Dendritic cell treated with granulocyte-macrophage colony-stimulating factor and Interleukin-4, amounts not matched to agents 40 ng/mL and 50 ng/mL, for 4 days (primary cell): ENCODE measurements around the gene ZNF14.
"Not testable (repeated sequence)": the region's sequence is repeated elsewhere in the genome, so short reads cannot be mapped to it uniquely, and the experiment has no call there.

Source experiments
- H3K27ac Mint-ChIP-seq: one replicate; pipeline ENCODE4 v1.8.0; 2022; ENCODE audit warnings: mild to moderate bottlenecking, mixed read lengths
- H3K27me3 Mint-ChIP-seq: one replicate; pipeline ENCODE4 v1.8.0; 2022; ENCODE audit warnings: mild to moderate bottlenecking, mixed read lengths
- H3K36me3 Mint-ChIP-seq: one replicate; pipeline ENCODE4 v1.8.0; 2022; ENCODE audit warnings: low read depth, mixed read lengths
- H3K4me1 Mint-ChIP-seq: one replicate; pipeline ENCODE4 v1.8.0; 2022; ENCODE audit warnings: low read depth, mixed read lengths
- H3K4me3 Mint-ChIP-seq: one replicate; pipeline ENCODE4 v1.8.0; 2022; ENCODE audit warnings: mild to moderate bottlenecking, moderate library complexity, mixed read lengths
- H3K9me3 Mint-ChIP-seq: one replicate; pipeline ENCODE4 v1.8.0; 2022; ENCODE audit warnings: mixed read lengths
- intact Hi-C: fragments of 100-400 bp; cut with micrococcal nuclease; formaldehyde crosslinking; loops from one replicate; pipeline ENCODE4 v1.15.0; 2022

The ZNF14 gene

DNA sequence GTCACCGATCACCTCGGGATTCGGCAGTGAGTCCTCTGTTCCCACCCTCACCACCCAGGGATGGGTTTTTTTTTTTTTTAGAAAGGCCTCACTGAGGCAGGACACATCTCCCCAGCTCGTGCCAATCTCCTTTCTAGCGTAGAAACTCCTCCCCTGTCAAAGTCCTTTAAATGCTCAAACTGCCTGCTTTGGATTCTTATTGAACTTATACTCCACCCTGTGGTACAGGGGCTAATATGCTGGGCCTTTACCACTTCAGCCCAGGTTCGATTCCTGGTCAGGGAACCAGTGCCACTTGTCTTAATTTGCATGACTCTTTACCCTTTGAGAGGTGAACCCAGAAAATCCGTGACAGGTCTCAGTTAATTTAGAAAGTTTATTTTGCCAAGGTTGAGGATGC, 8.3 kb upstream of the ZNF14 start:
- H3K4me3 Mint-ChIP-seq, result no peak overlapping the region
- intact Hi-C loops, result no loop called here
- H3K27ac Mint-ChIP-seq, result no peak overlapping the region
- no peaks in the 10 kb centered on the region for H3K4me1 Mint-ChIP-seq
- no peaks in the 10 kb centered on the region for H3K36me3 Mint-ChIP-seq
- H3K27me3 Mint-ChIP-seq, result no peaks in the 10 kb centered on the region
- peaks cover 63% of the 10 kb centered on the region for H3K9me3 Mint-ChIP-seq

DNA sequence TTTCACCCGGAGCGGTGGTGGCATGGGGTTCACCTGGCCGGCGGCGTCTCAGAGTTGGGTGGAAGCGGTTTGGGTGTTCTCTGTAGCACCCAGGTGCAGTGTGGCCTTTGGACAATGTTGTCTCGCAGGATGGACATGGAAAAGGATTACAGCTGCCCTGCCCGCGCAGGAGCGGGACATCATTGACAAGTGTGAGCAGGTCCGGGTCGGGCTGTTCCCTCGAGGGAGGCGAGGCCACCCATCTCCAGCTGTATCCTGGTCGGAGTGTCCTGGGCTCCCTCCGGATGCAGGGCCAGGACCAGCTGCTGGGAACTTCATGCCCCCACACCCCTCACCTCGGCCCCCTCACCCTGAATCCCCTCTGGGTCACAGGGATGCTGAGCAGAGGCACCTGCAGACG, 7.8 kb upstream of the ZNF14 start:
- no peaks in the 10 kb centered on the region for H3K27me3 Mint-ChIP-seq
- H3K36me3 Mint-ChIP-seq, result no peaks in the 10 kb centered on the region
- H3K27ac Mint-ChIP-seq, result no peak overlapping the region
- H3K4me1 Mint-ChIP-seq, result no peaks in the 10 kb centered on the region
- intact Hi-C loops, result no loop called here
- no peak overlapping the region for H3K4me3 Mint-ChIP-seq
- H3K9me3 Mint-ChIP-seq, result peaks cover 66% of the 10 kb centered on the region

DNA sequence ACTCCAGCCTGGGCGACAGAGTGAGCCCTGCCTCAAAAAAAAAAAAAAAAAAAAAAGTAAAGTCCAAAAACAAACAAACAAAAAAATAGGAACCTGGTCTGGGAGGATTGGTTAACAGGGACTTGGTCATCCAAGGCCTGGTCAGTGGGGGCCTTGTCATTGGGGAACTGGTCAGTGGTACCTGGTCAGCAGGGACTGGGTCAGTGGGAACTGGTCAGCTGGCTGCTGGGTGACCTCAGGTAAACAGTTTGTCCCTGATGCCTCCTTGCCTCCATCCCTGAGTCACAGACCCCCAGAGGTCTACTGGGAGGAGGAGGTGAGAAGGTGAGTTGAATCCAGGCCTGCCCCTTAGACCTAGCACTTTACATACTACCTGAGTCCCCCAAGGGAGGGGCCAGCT, 5.7 kb upstream of the ZNF14 start:
- no peak overlapping the region for H3K4me3 Mint-ChIP-seq
- peaks cover 5% of the 10 kb centered on the region for H3K27me3 Mint-ChIP-seq
- H3K36me3 Mint-ChIP-seq, result no peaks in the 10 kb centered on the region
- H3K27ac Mint-ChIP-seq, result no peak overlapping the region
- intact Hi-C loops, result no loop called here
- no peaks in the 10 kb centered on the region for H3K4me1 Mint-ChIP-seq
- H3K9me3 Mint-ChIP-seq, result peaks cover 55% of the 10 kb centered on the region

DNA sequence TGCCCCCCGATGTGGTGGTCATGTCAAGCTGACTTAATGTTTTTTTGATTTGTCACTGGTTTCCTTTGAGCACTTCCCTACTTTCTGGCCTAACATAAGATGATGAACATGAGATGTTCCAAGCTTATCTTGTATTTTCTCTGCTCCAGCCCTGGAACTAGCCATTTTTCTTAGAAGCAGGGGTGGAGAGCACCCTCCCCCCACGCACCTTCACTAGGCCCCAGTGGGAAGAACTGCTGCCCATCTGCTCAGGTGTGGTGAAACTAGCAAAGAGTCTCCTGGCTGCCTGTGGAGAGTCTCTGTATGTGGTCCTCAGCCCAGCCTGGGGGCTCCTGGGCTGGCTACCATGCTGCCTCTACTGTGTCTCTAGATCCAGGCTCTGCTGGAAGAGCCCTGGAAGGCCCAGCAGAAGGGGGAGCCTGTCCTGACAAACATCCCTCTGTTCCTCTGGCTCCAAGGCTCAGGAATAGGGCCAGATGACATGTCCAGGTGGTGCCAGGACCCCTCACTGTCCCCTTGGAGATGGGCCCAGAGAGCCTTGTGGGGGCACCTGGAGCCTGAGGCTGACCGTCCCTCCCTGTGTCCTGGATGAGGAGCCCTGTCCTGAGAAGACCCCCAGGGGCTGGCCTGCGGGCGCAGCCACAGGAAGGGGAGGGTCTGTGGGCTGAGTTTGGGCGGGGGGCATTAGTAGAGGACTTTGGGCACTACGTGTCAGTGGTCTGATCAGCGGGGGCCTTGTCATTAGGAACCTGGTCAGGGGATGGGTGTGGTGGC, 4.8 kb upstream of the ZNF14 start:
- no peak overlapping the region for H3K27ac Mint-ChIP-seq
- intact Hi-C loops, result no loop called here
- peaks cover 47% of the 10 kb centered on the region for H3K9me3 Mint-ChIP-seq
- H3K4me3 Mint-ChIP-seq, result no peak overlapping the region
- peaks cover 5% of the 10 kb centered on the region for H3K4me1 Mint-ChIP-seq
- H3K36me3 Mint-ChIP-seq, result peaks cover 7% of the 10 kb centered on the region
- H3K27me3 Mint-ChIP-seq, result peaks cover 5% of the 10 kb centered on the region

DNA sequence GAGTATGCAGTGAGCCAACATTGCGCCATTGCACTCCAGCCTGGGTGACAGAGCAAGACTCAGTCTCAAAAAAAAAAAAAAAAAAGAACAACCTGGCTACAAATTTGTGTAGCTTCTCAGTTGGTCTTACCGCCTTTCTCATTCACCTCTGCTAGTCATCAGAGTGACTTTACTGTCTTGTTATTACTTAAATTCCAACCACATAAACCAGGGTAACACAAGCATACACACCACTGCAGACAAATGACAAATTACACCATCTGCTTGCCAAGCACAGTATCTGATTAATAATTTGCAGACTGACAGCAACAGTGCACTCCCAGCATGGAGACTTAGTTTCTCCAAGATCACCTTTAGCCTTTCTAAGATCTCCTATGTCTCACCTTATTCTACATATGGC, 11.0 kb downstream of the ZNF14 start:
- peaks cover 100% of the 10 kb centered on the region for H3K9me3 Mint-ChIP-seq
- H3K4me3 Mint-ChIP-seq, result no peak overlapping the region
- no peaks in the 10 kb centered on the region for H3K4me1 Mint-ChIP-seq
- H3K27ac Mint-ChIP-seq, result no peak overlapping the region
- H3K27me3 Mint-ChIP-seq, result no peaks in the 10 kb centered on the region
- intact Hi-C loops, result no loop called here
- peaks cover 63% of the 10 kb centered on the region for H3K36me3 Mint-ChIP-seq

DNA sequence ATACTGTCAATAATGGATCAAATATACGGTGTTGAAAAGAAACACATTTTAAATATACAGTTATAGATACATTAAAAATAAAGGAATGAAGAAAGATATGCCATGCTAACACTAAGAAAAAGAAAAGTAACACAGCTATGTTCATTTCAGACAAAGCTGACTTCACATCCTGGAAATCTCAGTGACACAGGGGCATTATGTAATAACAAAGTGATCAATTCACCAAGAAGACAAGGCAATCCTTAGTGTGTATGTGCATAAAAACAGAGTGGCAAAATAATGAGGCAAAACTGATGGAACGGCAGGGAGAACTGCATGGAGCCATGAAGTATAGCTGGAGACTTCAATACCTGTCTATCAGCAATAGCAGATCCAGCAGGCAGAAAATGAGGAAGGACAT, 13.1 kb downstream of the ZNF14 start:
- peaks cover 73% of the 10 kb centered on the region for H3K36me3 Mint-ChIP-seq
- H3K27ac Mint-ChIP-seq, result no peak overlapping the region
- H3K9me3 Mint-ChIP-seq, result peaks cover 100% of the 10 kb centered on the region
- intact Hi-C loops, result loop anchor here (10.0 kb wide), 1 partner anchor 95 kb away; no protein-coding TSS in a partner anchor
- no peaks in the 10 kb centered on the region for H3K27me3 Mint-ChIP-seq
- no peaks in the 10 kb centered on the region for H3K4me1 Mint-ChIP-seq
- no peak overlapping the region for H3K4me3 Mint-ChIP-seq

DNA sequence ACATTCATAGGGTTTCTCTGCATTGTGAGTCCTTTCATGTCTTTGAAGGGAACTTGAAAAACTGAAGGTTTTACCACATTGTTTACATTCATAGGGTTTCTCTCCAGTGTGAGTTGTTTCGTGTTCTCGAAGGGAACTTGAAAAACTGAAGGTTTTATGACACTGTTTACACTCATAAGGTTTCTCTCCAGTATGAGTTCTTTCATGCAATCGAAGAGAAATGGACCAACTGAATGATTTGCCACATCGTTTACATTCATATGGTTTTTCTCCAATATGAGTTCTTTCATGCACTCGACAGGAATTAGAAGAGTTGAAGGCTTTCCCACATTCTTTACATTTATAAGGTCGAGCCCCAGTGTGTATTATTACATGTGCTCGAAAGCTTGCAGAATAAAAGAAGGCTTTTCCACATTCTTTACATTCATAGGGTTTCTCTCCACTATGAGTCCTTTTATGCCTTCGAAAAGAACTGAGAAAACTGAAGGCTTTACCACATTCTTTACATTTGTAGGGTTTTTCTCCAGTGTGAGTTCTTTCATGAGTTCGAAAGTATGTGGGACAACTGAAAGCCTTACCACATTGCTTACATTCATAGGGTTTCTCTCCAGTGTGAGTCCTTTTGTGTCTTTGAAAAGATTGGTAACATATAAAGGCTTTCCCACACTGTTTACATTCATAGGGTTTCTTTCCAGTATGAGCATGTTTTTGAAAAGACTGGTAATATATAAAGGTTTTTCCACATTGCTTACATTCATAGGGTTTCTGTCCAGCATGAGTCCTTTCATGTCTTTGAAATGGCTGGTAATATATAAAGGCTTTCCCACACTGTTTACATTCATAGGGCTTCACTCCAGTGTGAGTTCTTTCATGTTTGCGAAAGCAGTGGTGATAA, 20.7 kb downstream of the ZNF14 start:
- H3K36me3 Mint-ChIP-seq, result peaks cover 77% of the 10 kb centered on the region
- no peak overlapping the region for H3K27ac Mint-ChIP-seq
- H3K4me3 Mint-ChIP-seq, result no peak overlapping the region
- H3K27me3 Mint-ChIP-seq, result no peaks in the 10 kb centered on the region
- peaks cover 77% of the 10 kb centered on the region for H3K9me3 Mint-ChIP-seq
- no peaks in the 10 kb centered on the region for H3K4me1 Mint-ChIP-seq
- intact Hi-C loops, result loop anchor here (10.0 kb wide), 1 partner anchor 103 kb away; no protein-coding TSS in a partner anchor

DNA sequence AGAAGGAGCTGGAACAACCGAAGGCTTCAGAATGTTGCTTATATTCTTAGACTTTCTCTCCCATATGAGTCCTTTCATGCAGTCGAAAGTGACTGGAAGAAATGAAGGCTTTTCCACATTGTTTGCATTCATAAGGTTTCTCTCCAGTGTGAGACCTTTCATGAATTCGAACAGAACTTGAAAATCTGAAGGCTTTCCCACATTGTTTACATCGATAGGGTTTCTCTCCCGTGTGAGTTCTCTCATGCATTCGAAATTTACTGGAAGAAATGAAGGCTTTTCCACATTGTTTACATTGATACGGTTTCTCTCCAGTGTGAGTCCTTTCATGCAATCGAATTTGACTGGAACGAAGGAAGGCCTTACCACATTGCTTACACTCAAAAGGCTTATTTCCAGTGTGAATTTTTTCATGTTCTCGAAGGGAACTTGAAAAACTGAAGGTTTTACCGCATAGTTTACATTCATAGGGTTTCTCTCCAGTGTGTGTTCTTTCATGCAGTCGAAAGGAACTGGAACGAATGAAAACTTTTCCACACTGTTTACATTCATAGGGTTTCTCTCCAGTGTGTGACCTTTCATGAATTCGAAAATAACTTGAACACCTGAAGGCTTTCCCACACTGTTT, 21.5 kb downstream of the ZNF14 start:
- peaks cover 69% of the 10 kb centered on the region for H3K36me3 Mint-ChIP-seq
- intact Hi-C loops, result loop anchor here (10.0 kb wide), 1 partner anchor 103 kb away; no protein-coding TSS in a partner anchor
- no peak overlapping the region for H3K4me3 Mint-ChIP-seq
- no peaks in the 10 kb centered on the region for H3K4me1 Mint-ChIP-seq
- H3K27me3 Mint-ChIP-seq, result no peaks in the 10 kb centered on the region
- H3K27ac Mint-ChIP-seq, result no peak overlapping the region
- peaks cover 77% of the 10 kb centered on the region for H3K9me3 Mint-ChIP-seq

DNA sequence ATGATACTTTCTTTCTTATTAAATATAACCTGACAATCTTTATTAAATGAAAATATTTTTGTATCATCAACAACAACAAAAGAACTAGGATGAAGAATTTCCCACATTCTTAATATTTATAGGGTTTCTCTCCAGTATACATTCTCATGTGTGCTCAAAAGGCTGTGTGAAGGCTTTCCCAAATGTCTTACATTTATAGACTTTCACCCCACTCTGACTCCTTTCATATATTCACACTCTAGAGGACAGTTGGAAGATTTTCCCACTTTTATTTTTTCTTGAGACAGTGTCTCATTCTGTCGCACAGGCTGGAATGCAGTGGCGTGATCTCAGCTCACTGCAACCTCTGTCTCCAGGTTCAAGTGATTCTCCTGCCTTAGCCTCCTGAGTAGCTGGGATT, 22.4 kb downstream of the ZNF14 start:
- Mint-ChIP-seq H3K27ac (no peak overlapping the region), H3K4me1 (no peaks in the 10 kb centered on the region), H3K4me3 (no peak overlapping the region), H3K36me3 (peaks cover 60% of the 10 kb centered on the region), H3K9me3 (peaks cover 77% of the 10 kb centered on the region), H3K27me3 (no peaks in the 10 kb centered on the region)
- intact Hi-C loops, result loop anchor here (10.0 kb wide), 1 partner anchor 104 kb away; no protein-coding TSS in a partner anchor

DNA sequence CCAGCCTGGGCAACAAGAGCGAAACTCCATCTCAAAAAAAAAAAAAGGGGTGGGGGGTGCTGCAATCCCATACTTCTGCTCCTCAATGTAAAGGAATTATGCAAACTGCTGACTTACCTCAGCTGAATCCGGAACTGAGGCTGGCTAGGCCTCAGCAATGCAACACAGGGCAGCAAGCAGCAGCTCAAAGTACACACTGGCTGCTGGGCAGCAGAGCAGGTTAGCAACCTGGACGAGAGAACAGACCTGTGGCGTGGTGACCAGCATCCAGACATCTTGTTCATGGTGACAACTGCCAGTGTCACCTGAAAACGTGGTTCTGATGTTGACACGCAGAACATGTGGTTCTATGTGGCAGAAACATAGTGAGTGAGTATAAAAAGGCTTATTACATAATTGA, 28.1 kb downstream of the ZNF14 start:
- intact Hi-C loops, result no loop called here
- Mint-ChIP-seq H3K27me3 (no peaks in the 10 kb centered on the region), H3K36me3 (peaks cover 27% of the 10 kb centered on the region), H3K27ac (no peak overlapping the region), H3K4me3 (no peak overlapping the region), H3K4me1 (no peaks in the 10 kb centered on the region), H3K9me3 (peaks cover 100% of the 10 kb centered on the region)

DNA sequence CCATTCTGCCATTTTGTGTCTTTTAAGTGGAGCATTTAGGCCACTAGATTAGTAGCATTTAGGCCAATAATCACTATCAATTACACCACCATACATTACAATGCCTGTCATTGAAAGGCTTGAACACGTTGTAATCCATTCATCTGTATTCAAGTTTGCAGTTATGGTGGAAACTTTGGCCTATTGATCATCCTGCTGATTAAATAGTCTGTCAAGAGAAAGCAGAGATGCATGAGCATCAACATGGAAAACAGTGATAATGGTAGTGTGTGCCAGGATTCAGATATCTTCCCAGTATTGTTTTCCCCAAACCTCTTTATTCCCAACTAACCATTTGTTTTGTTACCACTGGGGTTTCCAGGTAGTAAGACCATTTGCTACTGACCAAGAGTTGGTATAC, 32.4 kb downstream of the ZNF14 start:
- intact Hi-C loops, result not testable (repeated sequence)

DNA sequence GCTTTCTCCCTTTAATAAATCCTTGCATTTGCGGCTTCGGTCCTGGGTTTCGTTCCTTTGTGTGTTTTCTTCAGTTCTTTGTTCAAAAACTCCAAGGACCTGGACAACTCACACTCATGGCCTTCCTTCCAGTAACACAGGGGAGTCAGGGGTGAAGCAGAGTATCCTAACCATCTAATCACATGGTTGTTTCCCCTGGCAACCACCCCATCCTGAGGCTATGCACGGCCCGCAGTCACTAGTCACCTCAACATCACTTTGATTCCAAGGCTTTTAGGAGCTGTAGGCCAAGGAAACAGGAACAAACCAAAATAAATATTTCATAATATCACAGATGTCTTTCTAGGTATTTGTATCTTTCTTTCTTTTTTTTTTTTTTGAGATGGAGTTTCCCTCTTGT, 35.3 kb downstream of the ZNF14 start:
- intact Hi-C loops, result no loop called here
- Mint-ChIP-seq H3K27me3 (no peaks in the 10 kb centered on the region), H3K27ac (no peak overlapping the region), H3K4me1 (no peaks in the 10 kb centered on the region), H3K36me3 (no peaks in the 10 kb centered on the region), H3K9me3 (peaks cover 99% of the 10 kb centered on the region), H3K4me3 (no peak overlapping the region)

More for the DNA sequence above, 32.4 kb downstream of the ZNF14 start:
- Mint-ChIP-seq H3K9me3 (peaks cover 100% of the 10 kb centered on the region), H3K36me3 (peaks cover 22% of the 10 kb centered on the region)
- H3K4me3 Mint-ChIP-seq, H3K27ac Mint-ChIP-seq, H3K27me3 Mint-ChIP-seq, H3K4me1 Mint-ChIP-seq: not testable (repeated sequence)

DNA sequence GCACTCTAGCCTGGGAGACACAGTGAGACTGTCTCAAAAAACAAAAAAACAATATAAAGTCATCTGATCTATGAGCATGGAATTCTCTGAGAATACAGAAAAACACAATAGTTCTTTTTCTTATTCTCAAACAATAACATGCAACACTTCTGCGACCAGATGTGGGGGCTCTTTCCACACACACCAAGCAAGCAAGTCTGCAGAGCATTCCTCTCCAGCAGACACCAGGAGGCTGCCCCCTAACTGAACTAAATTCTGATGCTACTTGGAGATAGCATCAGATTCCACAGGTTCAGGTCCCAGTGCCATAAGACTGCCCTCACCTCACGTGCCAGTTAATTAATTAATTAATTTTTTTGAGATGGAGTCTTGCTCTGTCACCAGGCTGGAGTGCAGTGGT, 36.5 kb downstream of the ZNF14 start:
- Mint-ChIP-seq H3K4me1 (no peaks in the 10 kb centered on the region), H3K9me3 (peaks cover 94% of the 10 kb centered on the region), H3K27ac (no peak overlapping the region), H3K27me3 (no peaks in the 10 kb centered on the region), H3K4me3 (no peak overlapping the region), H3K36me3 (no peaks in the 10 kb centered on the region)
- intact Hi-C loops, result no loop called here

DNA sequence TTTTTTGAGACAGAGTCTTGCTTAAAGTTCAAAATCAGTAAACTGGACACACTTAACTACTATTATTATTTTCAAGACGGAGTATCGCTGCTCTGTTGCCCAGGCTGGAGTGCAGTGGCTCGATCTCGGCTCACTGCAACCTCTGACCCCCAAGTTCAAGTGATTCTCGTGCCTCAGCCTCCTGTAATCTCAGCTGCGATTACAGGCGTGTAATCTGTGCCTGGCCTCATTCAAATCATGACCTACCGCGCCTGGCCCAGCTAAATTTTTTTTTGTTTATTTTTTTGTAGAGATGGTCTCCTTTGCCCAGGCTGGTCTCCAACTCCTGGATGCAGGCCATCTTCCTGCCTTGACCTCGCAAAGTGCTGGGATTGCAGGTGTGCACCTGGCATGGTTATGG, 41.2 kb downstream of the ZNF14 start:
- intact Hi-C loops, result no loop called here
- H3K27me3 Mint-ChIP-seq, result no peaks in the 10 kb centered on the region
- H3K4me3 Mint-ChIP-seq, result no peak overlapping the region

More for the DNA sequence above, 41.2 kb downstream of the ZNF14 start:
- H3K9me3 Mint-ChIP-seq, result peaks cover 64% of the 10 kb centered on the region
- H3K27ac Mint-ChIP-seq, result no peak overlapping the region
- no peaks in the 10 kb centered on the region for H3K4me1 Mint-ChIP-seq
- peaks cover 6% of the 10 kb centered on the region for H3K36me3 Mint-ChIP-seq
